HG03103 (cell line): ENCODE results near the gene PARP11.
A peak's percentile ranks its signal among the peaks of the same experiment; 100 is the strongest.

Experiments
- ATAC-seq: cut with Tn5 transposase; IDR thresholded peaks from one replicate; pipeline ENCODE4 v1.9.1; 2021; ENCODE audit warnings: low read depth; ENCODE audit not compliant: unreplicated experiment

PARP11 gene

GRCh38 chr12:3872800-3873636 is at the start of gene PARP11:
TSS of gene PARP11 (minus strand) at chr12:3873399. CDS start at chr12:3873229, 170 bp downstream.
- ATAC-seq: peak; percentile 95

GRCh38 chr12:3922033-3922432 is 48.8 kb upstream of the PARP11 start:
- ATAC-seq: no peak

GRCh38 chr12:3921526-3921925 is 48.3 kb upstream of the PARP11 start:
- ATAC-seq: no peak

- ATAC-seq: no peak
These were observed 47.9 kb upstream of the PARP11 start for GRCh38 chr12:3921151-3921471.

GRCh38 chr12:3920351-3921150 is 47.4 kb upstream of the PARP11 start:
- no peak for ATAC-seq

- no peak for ATAC-seq
These were observed 40.1 kb upstream of the PARP11 start for GRCh38 chr12:3913278-3913677.

GRCh38 chr12:3912863-3913262 is 39.7 kb upstream of the PARP11 start:
- no peak for ATAC-seq

- ATAC-seq: no peak
These were observed 38.2 kb upstream of the PARP11 start for GRCh38 chr12:3911409-3911808.

GRCh38 chr12:3905664-3906063 is 32.5 kb upstream of the PARP11 start:
- ATAC-seq: no peak

- no peak for ATAC-seq
These were observed 31.8 kb upstream of the PARP11 start for GRCh38 chr12:3904999-3905398.

GRCh38 chr12:3902921-3903320 is 29.7 kb upstream of the PARP11 start:
- no peak for ATAC-seq

GRCh38 chr12:3901116-3901515 is 27.9 kb upstream of the PARP11 start:
- no peak for ATAC-seq

- ATAC-seq: no peak
These were observed 25.6 kb upstream of the PARP11 start for GRCh38 chr12:3898756-3899155.

- no peak for ATAC-seq
These were observed 24.3 kb upstream of the PARP11 start for GRCh38 chr12:3897371-3897971.

GRCh38 chr12:3896801-3897351 is 23.7 kb upstream of the PARP11 start:
- no peak for ATAC-seq

- ATAC-seq: no peak
These were observed 23.2 kb upstream of the PARP11 start for GRCh38 chr12:3896356-3896755.

- ATAC-seq: no peak
These were observed 19.4 kb upstream of the PARP11 start for GRCh38 chr12:3892631-3893030.

GRCh38 chr12:3891201-3891600 is 18.0 kb upstream of the PARP11 start:
- no peak for ATAC-seq

GRCh38 chr12:3888659-3889058 is 15.5 kb upstream of the PARP11 start:
- ATAC-seq: no peak

GRCh38 chr12:3885277-3886094 is 12.3 kb upstream of the PARP11 start:
- ATAC-seq: no peak
